Adrenal gland (tissue), 12 donors: ENCODE data around the gene ISG20L2. TPM values are rescaled to one million over a fixed set of nuclear protein-coding genes. Genes with fewer than 3 reads are reported as not detected.

ENCODE experiments used
- DNase-seq, 7 donors: peaks; one replicate each; pipeline ENCODE4 v3.0.0-alpha.2; 2019 to 2020
- H3K27ac ChIP-seq, 5 donors: fragments of 200-600 bp; sonication (generic) in 4 of 5; 1 replicate in 3 of 5; 2 replicates in 2 of 5; pipeline versions ENCODE4 v1.5.1 to v1.8.0; 2016 to 2020; ENCODE audit warnings: mild to moderate bottlenecking in 1 of 5
- H3K27me3 ChIP-seq: fragments of 200-600 bp; 2 replicates; pipeline ENCODE4 v1.8.0; 2021
- H3K36me3 ChIP-seq, 2 donors: fragments of 200-600 bp; replicated peaks in 1 of 2; 1 replicate in 1 of 2; 2 replicates in 1 of 2; pipeline versions ENCODE4 v1.5.1 to v1.8.0; 2018 to 2022
- H3K4me1 ChIP-seq, 2 donors: fragments of 200-600 bp; replicated peaks in 1 of 2; 1 replicate in 1 of 2; 2 replicates in 1 of 2; pipeline versions ENCODE4 v1.5.1 to v1.8.0; 2018 to 2021
- H3K4me3 ChIP-seq, 4 donors: fragments of 200-600 bp; sonication (generic) in 3 of 4; one replicate each; pipeline ENCODE4 v1.5.1; 2016 to 2018
- H3K9me3 ChIP-seq, 3 donors: fragments of 200-600 bp; sonication (generic) in 1 of 3; replicated peaks in 1 of 3; 1 replicate in 2 of 3; 2 replicates in 1 of 3; pipeline versions ENCODE4 v1.5.1 to v1.8.0; 2016 to 2021
- CTCF ChIP-seq, 6 experiments: fragments of 450-650 bp in 4 of 6; fragments of 200-600 bp in 2 of 6; sonication (generic) in 1 of 6; IDR thresholded peaks; 1 replicate in 5 of 6; 2 replicates in 1 of 6; pipeline versions ENCODE4 v1.5.1 to v1.8.0; 2016 to 2021; ENCODE audit warnings: antibody characterized with exemption in 6 of 6, mild to moderate bottlenecking in 2 of 6, moderate library complexity in 1 of 6
- POLR2A ChIP-seq, 2 donors: fragments of 450-650 bp; IDR thresholded peaks; one replicate each; pipeline ENCODE4 v1.6.1; 2017; ENCODE audit warnings: antibody characterized with exemption in 2 of 2, mild to moderate bottlenecking in 2 of 2, moderate library complexity in 1 of 2
- WGBS, 4 donors: extraction: QIAGEN DNeasy Blood & Tissue Kit in 2 of 4; methylation state at CpG; one replicate each; pipeline versions ENCODE4 v1.1.5 to v1.1.7; 2013 to 2017; 5-methylcytosine and 5-hydroxymethylcytosine counted together
- intact Hi-C, 2 donors: fragments of 100-400 bp; cut with DNase I; formaldehyde crosslinking; loops; one replicate each; pipeline versions ENCODE4 v1.14.1 to v1.15.0; 2022 to 2023
- polyA plus RNA-seq, 3 donors: library from polyadenylated mRNA; stranded (reverse); fragments of 200-250 nt in 2 of 3; fragments of 350-450 nt in 1 of 3; fragmentation: Illumina TruSeq in 1 of 3; extraction: RNeasy Lipid Tissue Mini Kit (QIAGEN cat#74804) in 1 of 3; gene quantifications; one replicate each; pipeline ENCODE4 v1.2.3, GENCODE V29; 2013 to 2014
- total RNA-seq, 9 donors: library from RNA; depleted of rRNA in 4 of 9; stranded (reverse); fragments of >200 nt in 4 of 9; fragments of 120-200 nt in 1 of 9; fragmentation: NEBNext Ultra II Directional in 1 of 9; extraction: Animal tissue kit (Norgen Biotek cat#: 25700) in 1 of 9; gene quantifications; one replicate each; pipeline versions ENCODE4 v1.1.0 to v1.2.4, GENCODE V29; 2013 to 2023
- donor health status: healthy with polysubstance abuse.
- donor health status: Bipolar disorder and iron deficiency.
- donor health status: DM: yes; HTN: yes; CAD: no.
- donor health status: DM: no; HTN: no; CAD: no.
- donor health status: DM: no; HTN: no; CAD: no.
- donor health status: DM: yes; HTN: yes; CAD: no.

Gene ISG20L2
- total and polyA plus RNA-seq, 12 donors: 5.5 to 40.0 (median 18.3) TPM

- H3K27ac ChIP-seq: no peak overlapping the region
- TF ChIP-seq CTCF (IDR thresholded peaks at IDR 0.05): no peak
- TF ChIP-seq POLR2A (IDR thresholded peaks at IDR 0.05): no peak
- H3K9me3 ChIP-seq: no peaks in the 10 kb centered on the region
- peaks cover 10% of the 10 kb centered on the region for H3K27me3 ChIP-seq
- WGBS, 4 donors: 77 to 82% (median 82%) methylated on average over 10 to 12 of the region's 12 CpGs
- H3K4me3 ChIP-seq: no peak overlapping the region
- intact Hi-C loops: loop anchor here in 1 of 2 donors (10.0 kb wide), 1 partner anchor 171 kb away; the partner anchor contains the start of gene NTRK1
- DNase-seq: no peak
- H3K36me3 ChIP-seq: no peaks in the 10 kb centered on the region
- peaks cover 0 to 7% of the 10 kb centered on the region in 2 donors for H3K4me1 ChIP-seq
These were observed 34.5 kb downstream of the ISG20L2 start for GRCh38 chr1:156693848-156694689.

GRCh38 chr1:156692925-156693847 lies 35.4 kb downstream of the ISG20L2 start:
- H3K27ac ChIP-seq: no peak overlapping the region

GRCh38 chr1:156692441-156692924 lies 36.1 kb downstream of the ISG20L2 start:
- DNase-seq: no peak
- Histone ChIP-seq H3K9me3 (no peaks in the 10 kb centered on the region), H3K36me3 (no peaks in the 10 kb centered on the region), H3K27ac (no peak overlapping the region), H3K4me3 (no peak overlapping the region), H3K27me3 (peaks cover 10% of the 10 kb centered on the region), H3K4me1 (peaks cover 0 to 7% of the 10 kb centered on the region in 2 donors)
- TF ChIP-seq CTCF (IDR thresholded peaks at IDR 0.05) (no peak), POLR2A (IDR thresholded peaks at IDR 0.05) (no peak)
- 21 to 38% (median 27%) methylated on average over 10 to 13 of the region's 13 CpGs for WGBS, 4 donors
- intact Hi-C loops: loop anchor here in 1 of 2 donors (10.0 kb wide), 1 partner anchor 172 kb away; the partner anchor contains the start of gene NTRK1

More at GRCh38 chr1:156692925-156693847, 35.4 kb downstream of the ISG20L2 start:
- DNase-seq: no peak
- Histone ChIP-seq H3K36me3 (no peaks in the 10 kb centered on the region), H3K9me3 (no peaks in the 10 kb centered on the region), H3K27me3 (peaks cover 10% of the 10 kb centered on the region), H3K4me3 (no peak overlapping the region), H3K4me1 (peaks cover 0 to 7% of the 10 kb centered on the region in 2 donors)
- 43 to 56% (median 51%) methylated on average over 15 to 16 of the region's 16 CpGs for WGBS, 4 donors
- intact Hi-C loops: loop anchor here in 1 of 2 donors (10.0 kb wide), 1 partner anchor 172 kb away; the partner anchor contains the start of gene NTRK1
- TF ChIP-seq POLR2A (IDR thresholded peaks at IDR 0.05) (no peak), CTCF (IDR thresholded peaks at IDR 0.05) (no peak)
